ENCODE results near the gene ANXA1.
A peak's percentile ranks its signal among the peaks of the same experiment; 100 is the strongest.

Gene ANXA1

DNA sequence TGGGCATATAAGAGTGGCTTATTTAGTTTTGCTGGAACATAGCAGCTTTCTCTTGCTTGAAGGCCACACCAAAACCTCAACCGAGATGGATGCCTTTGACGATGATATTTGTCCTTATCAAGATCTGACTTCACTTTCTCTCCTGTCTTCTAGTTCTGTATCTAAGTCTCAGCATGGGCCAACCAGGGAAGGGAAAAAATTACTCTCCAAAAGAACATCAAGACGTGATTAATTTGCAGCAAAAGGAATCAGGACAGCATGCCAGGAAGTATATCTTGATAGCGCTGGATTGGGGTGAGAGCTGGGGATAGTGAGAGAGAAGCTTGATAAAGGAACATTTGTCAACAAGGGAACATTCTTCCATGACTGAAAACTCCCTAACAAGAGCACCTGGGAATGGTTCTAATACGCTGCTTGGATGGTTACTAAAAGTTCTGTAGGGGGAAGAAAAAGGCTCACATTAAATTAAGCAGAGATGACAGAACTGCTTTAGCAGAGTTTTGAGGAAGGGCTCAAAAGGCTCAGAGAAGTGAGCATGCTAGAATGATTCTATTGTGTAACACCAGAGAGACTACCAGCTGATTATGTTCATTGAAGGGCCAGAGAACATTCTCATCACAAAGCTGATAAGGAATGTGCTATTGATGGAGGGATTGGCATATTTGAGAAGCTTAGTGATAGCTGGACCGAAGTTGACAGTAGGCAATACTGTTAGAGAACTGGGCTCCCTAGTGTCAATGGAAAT, 21.6 kb upstream of the ANXA1 start:
- Histone ChIP-seq H2AFZ (ENCODE audit: low read length) (peak overlapping the region; percentile 61), H4K20me1 (ENCODE audit: insufficient read depth, low read length, poor library complexity, severe bottlenecking) (no peaks in the 10 kb centered on the region), H3K4me2 (ENCODE audit: low read depth, low read length, poor library complexity, severe bottlenecking) (no peak overlapping the region), H3K9ac (ENCODE audit: low read depth, low read length, poor library complexity, severe bottlenecking) (no peak overlapping the region), H3K4me3 (ENCODE audit: low read length, poor library complexity, severe bottlenecking) (no peak overlapping the region), H3K9me3 (ENCODE audit: insufficient read depth, low read depth, low read length) (no peaks in the 10 kb centered on the region), H3K36me3 (ENCODE audit: insufficient read depth, low read length) (no peaks in the 10 kb centered on the region), H3K79me2 (ENCODE audit: insufficient read depth, low read length) (no peaks in the 10 kb centered on the region), H3F3A (ENCODE audit: low read depth) (no peaks in the 10 kb centered on the region; the same call in 1 of the 2 replicates), H3K27me3 (ENCODE audit: insufficient read depth, low read length, poor library complexity, severe bottlenecking) (no peaks in the 10 kb centered on the region), H3K4me1 (ENCODE audit: insufficient read depth, low read length, poor library complexity, severe bottlenecking) (peaks cover 18% of the 10 kb centered on the region), H3K9me2 (replicated peaks; ENCODE audit: low read depth, low read length) (no peaks in the 10 kb centered on the region)
- no peak for TF ChIP-seq CTCF (conservative IDR thresholded peaks at IDR 0.05; ENCODE audit: low read length)
- TF ChIP-seq EZH2phosphoT487 (IDR thresholded peaks at IDR 0.05; ENCODE audit: borderline replicate concordance): no peak

GRCh38 chr9:73131461-73131860, 20.2 kb upstream of the ANXA1 start:
- peak overlapping the region; percentile 83 for H3K9ac ChIP-seq (ENCODE audit: low read depth, low read length, poor library complexity, severe bottlenecking)
- H3K79me2 ChIP-seq (ENCODE audit: insufficient read depth, low read length): no peaks in the 10 kb centered on the region
- peak overlapping the region; percentile 75 for H3K4me3 ChIP-seq (ENCODE audit: low read length, poor library complexity, severe bottlenecking)
- H4K20me1 ChIP-seq (ENCODE audit: insufficient read depth, low read length, poor library complexity, severe bottlenecking): no peaks in the 10 kb centered on the region
- H2AFZ ChIP-seq (ENCODE audit: low read length): no peak overlapping the region; the same call in 1 of the 2 replicates
- H3K9me2 ChIP-seq (replicated peaks; ENCODE audit: low read depth, low read length): no peaks in the 10 kb centered on the region
- peaks cover 18% of the 10 kb centered on the region for H3K4me1 ChIP-seq (ENCODE audit: insufficient read depth, low read length, poor library complexity, severe bottlenecking)
- H3K27me3 ChIP-seq (ENCODE audit: insufficient read depth, low read length, poor library complexity, severe bottlenecking): no peaks in the 10 kb centered on the region
- no peaks in the 10 kb centered on the region for H3K9me3 ChIP-seq (ENCODE audit: insufficient read depth, low read depth, low read length)
- TF ChIP-seq EZH2phosphoT487 (IDR thresholded peaks at IDR 0.05; ENCODE audit: borderline replicate concordance): no peak
- TF ChIP-seq CTCF (conservative IDR thresholded peaks at IDR 0.05; ENCODE audit: low read length): no peak
- no peaks in the 10 kb centered on the region; the same call in 1 of the 2 replicates for H3F3A ChIP-seq (ENCODE audit: low read depth)
- H3K4me2 ChIP-seq (ENCODE audit: low read depth, low read length, poor library complexity, severe bottlenecking): peak overlapping the region; percentile 69
- H3K36me3 ChIP-seq (ENCODE audit: insufficient read depth, low read length): no peaks in the 10 kb centered on the region

DNA sequence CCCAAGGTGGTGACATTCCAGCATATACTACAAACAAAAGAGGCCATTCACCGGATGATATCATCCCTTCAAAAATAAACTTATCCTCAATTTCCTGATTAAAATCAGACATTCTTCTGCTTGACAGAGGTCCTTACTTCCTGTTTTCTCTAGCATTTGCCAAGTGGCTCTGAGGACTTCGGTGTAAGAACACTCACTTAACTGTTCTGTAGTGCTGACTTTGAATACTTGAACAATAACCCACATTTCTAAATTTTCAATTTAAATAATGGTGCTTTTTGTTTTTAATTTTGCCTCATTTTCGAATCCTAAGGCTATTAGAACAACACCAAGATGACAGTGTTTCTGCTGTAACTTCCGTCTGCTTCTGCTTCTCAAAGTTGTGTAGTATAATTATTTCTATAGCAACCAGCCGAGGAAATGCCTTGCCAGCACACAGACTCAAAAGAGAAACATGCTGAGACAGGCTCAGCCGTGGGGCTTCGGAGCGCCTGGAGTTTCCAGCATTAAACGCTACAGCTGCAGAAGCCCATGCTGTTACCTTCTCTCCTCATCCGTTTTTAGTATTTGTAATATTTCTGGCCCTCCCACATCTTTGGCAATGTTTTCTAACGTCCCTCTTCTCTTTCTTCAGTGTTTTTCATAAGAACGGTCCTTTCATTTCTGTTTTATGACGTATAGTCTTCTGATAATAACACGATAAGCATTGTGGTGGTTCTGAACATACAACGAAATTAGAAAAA, 19.5 kb upstream of the ANXA1 start:
- no peaks in the 10 kb centered on the region for H3K36me3 ChIP-seq (ENCODE audit: insufficient read depth, low read length)
- H3K79me2 ChIP-seq (ENCODE audit: insufficient read depth, low read length): no peaks in the 10 kb centered on the region
- peak overlapping the region; percentile 83 for H3K9ac ChIP-seq (ENCODE audit: low read depth, low read length, poor library complexity, severe bottlenecking)
- H3K27me3 ChIP-seq (ENCODE audit: insufficient read depth, low read length, poor library complexity, severe bottlenecking): no peaks in the 10 kb centered on the region
- peak overlapping the region; percentile 69 for H3K4me2 ChIP-seq (ENCODE audit: low read depth, low read length, poor library complexity, severe bottlenecking)
- peak overlapping the region; percentile 75 for H3K4me3 ChIP-seq (ENCODE audit: low read length, poor library complexity, severe bottlenecking)
- no peak for TF ChIP-seq CTCF (conservative IDR thresholded peaks at IDR 0.05; ENCODE audit: low read length)
- TF ChIP-seq EZH2phosphoT487 (IDR thresholded peaks at IDR 0.05; ENCODE audit: borderline replicate concordance): no peak
- no peaks in the 10 kb centered on the region for H3K9me3 ChIP-seq (ENCODE audit: insufficient read depth, low read depth, low read length)
- no peaks in the 10 kb centered on the region for H3K9me2 ChIP-seq (replicated peaks; ENCODE audit: low read depth, low read length)
- peaks cover 23% of the 10 kb centered on the region for H3K4me1 ChIP-seq (ENCODE audit: insufficient read depth, low read length, poor library complexity, severe bottlenecking)
- peak overlapping the region; percentile 76 for H2AFZ ChIP-seq (ENCODE audit: low read length)
- H3F3A ChIP-seq (ENCODE audit: low read depth): no peaks in the 10 kb centered on the region; the same call in 1 of the 2 replicates
- H4K20me1 ChIP-seq (ENCODE audit: insufficient read depth, low read length, poor library complexity, severe bottlenecking): no peaks in the 10 kb centered on the region

All from Loucy (cell line).